Stomach smooth muscle (tissue), 2 donors: ENCODE measurements around the gene BMP10.

ENCODE experiments used
- H3K27ac ChIP-seq: one replicate; pipeline ENCODE4 v1.7.0; 2013; ENCODE audit warnings: mild to moderate bottlenecking, low read length, inconsistent platforms
- H3K27me3 ChIP-seq, 2 donors: one replicate each; pipeline ENCODE4 v1.7.0; 2013; ENCODE audit warnings: low read length in 2 of 2; ENCODE audit not compliant: insufficient read depth in 2 of 2, control insufficient read depth in 1 of 2
- H3K36me3 ChIP-seq, 2 donors: one replicate each; pipeline ENCODE4 v1.7.0; 2013; ENCODE audit warnings: low read length in 2 of 2; ENCODE audit not compliant: control insufficient read depth in 2 of 2, insufficient read depth in 2 of 2
- H3K4me1 ChIP-seq: one replicate; pipeline ENCODE4 v1.7.0; 2013; ENCODE audit warnings: low read length; ENCODE audit not compliant: control insufficient read depth, insufficient read depth
- H3K4me3 ChIP-seq, 2 donors: one replicate each; pipeline ENCODE4 v1.7.0; 2013; ENCODE audit warnings: low read length in 2 of 2
- H3K9ac ChIP-seq, 2 donors: one replicate each; pipeline ENCODE4 v1.7.0; 2013; ENCODE audit warnings: low read length in 2 of 2, mild to moderate bottlenecking in 1 of 2
- H3K9me3 ChIP-seq, 2 donors: one replicate each; pipeline ENCODE4 v1.7.0; 2013; ENCODE audit warnings: low read length in 2 of 2; ENCODE audit not compliant: control insufficient read depth in 2 of 2
- donor health status: healthy.
- donor health status: Pancreatic carcinoma.

BMP10 gene

GRCh38 chr2:68877079-68877772 is 6.0 kb upstream of the BMP10 start:
- Histone ChIP-seq H3K9me3 (no peaks in the 10 kb centered on the region), H3K9ac (no peak overlapping the region), H3K4me1 (peaks cover 3% of the 10 kb centered on the region), H3K4me3 (no peak overlapping the region), H3K27ac (no peak overlapping the region), H3K36me3 (no peaks in the 10 kb centered on the region), H3K27me3 (no peaks in the 10 kb centered on the region)

- Histone ChIP-seq H3K36me3 (no peaks in the 10 kb centered on the region), H3K27ac (no peak overlapping the region), H3K9me3 (no peaks in the 10 kb centered on the region), H3K9ac (no peak overlapping the region), H3K27me3 (no peaks in the 10 kb centered on the region), H3K4me3 (no peak overlapping the region), H3K4me1 (no peaks in the 10 kb centered on the region)
Observed at GRCh38 chr2:68870215-68870614, 982 bp downstream of the BMP10 start.

GRCh38 chr2:68865108-68865507 is 6.1 kb downstream of the BMP10 start:
- no peaks in the 10 kb centered on the region for H3K9me3 ChIP-seq
- peaks cover 14% of the 10 kb centered on the region for H3K4me1 ChIP-seq
- H3K27me3 ChIP-seq, result no peaks in the 10 kb centered on the region
- H3K36me3 ChIP-seq, result no peaks in the 10 kb centered on the region
- H3K4me3 ChIP-seq, result no peak overlapping the region
- H3K27ac ChIP-seq, result no peak overlapping the region
- H3K9ac ChIP-seq, result no peak overlapping the region

GRCh38 chr2:68863996-68864395 is 7.2 kb downstream of the BMP10 start:
- Histone ChIP-seq H3K9me3 (no peaks in the 10 kb centered on the region), H3K4me1 (peaks cover 17% of the 10 kb centered on the region), H3K27ac (no peak overlapping the region), H3K36me3 (no peaks in the 10 kb centered on the region), H3K9ac (no peak overlapping the region), H3K27me3 (no peaks in the 10 kb centered on the region), H3K4me3 (no peak overlapping the region)

GRCh38 chr2:68862889-68863288 is 8.3 kb downstream of the BMP10 start:
- no peaks in the 10 kb centered on the region for H3K36me3 ChIP-seq
- H3K9me3 ChIP-seq, result no peaks in the 10 kb centered on the region
- H3K4me1 ChIP-seq, result peaks cover 21% of the 10 kb centered on the region
- no peaks in the 10 kb centered on the region for H3K27me3 ChIP-seq
- peak overlapping the region; percentile 22 to 44 for H3K4me3 ChIP-seq
- H3K27ac ChIP-seq, result peak overlapping the region; percentile 43
- no peak overlapping the region for H3K9ac ChIP-seq

GRCh38 chr2:68861330-68861729 is 9.9 kb downstream of the BMP10 start:
- H3K27me3 ChIP-seq, result no peaks in the 10 kb centered on the region
- no peaks in the 10 kb centered on the region for H3K36me3 ChIP-seq
- H3K9ac ChIP-seq, result no peak overlapping the region
- peaks cover 21% of the 10 kb centered on the region for H3K4me1 ChIP-seq
- no peaks in the 10 kb centered on the region for H3K9me3 ChIP-seq
- no peak overlapping the region for H3K4me3 ChIP-seq
- H3K27ac ChIP-seq, result no peak overlapping the region

- peaks cover 21% of the 10 kb centered on the region for H3K4me1 ChIP-seq
- H3K9me3 ChIP-seq, result no peaks in the 10 kb centered on the region
- H3K36me3 ChIP-seq, result no peaks in the 10 kb centered on the region
- no peak overlapping the region for H3K4me3 ChIP-seq
- peak overlapping the region; percentile 12 for H3K27ac ChIP-seq
- no peaks in the 10 kb centered on the region for H3K27me3 ChIP-seq
- H3K9ac ChIP-seq, result no peak overlapping the region
Observed at GRCh38 chr2:68860111-68860510, 11.1 kb downstream of the BMP10 start.

GRCh38 chr2:68857855-68858456 is 13.2 kb downstream of the BMP10 start:
- Histone ChIP-seq H3K4me1 (peaks cover 21% of the 10 kb centered on the region), H3K36me3 (no peaks in the 10 kb centered on the region), H3K27ac (peak overlapping the region; percentile 12), H3K9ac (no peak overlapping the region), H3K27me3 (no peaks in the 10 kb centered on the region), H3K9me3 (no peaks in the 10 kb centered on the region), H3K4me3 (no peak overlapping the region)

- Histone ChIP-seq H3K4me1 (peaks cover 16% of the 10 kb centered on the region), H3K9ac (no peak overlapping the region), H3K27ac (peak overlapping the region; percentile 12), H3K36me3 (no peaks in the 10 kb centered on the region), H3K4me3 (no peak overlapping the region), H3K27me3 (no peaks in the 10 kb centered on the region), H3K9me3 (no peaks in the 10 kb centered on the region)
Observed at GRCh38 chr2:68857202-68857845, 13.9 kb downstream of the BMP10 start.

GRCh38 chr2:68855550-68855949 is 15.6 kb downstream of the BMP10 start:
- Histone ChIP-seq H3K4me1 (peaks cover 15% of the 10 kb centered on the region), H3K9me3 (no peaks in the 10 kb centered on the region)

GRCh38 chr2:68854476-68854875 is 16.7 kb downstream of the BMP10 start:
- Histone ChIP-seq H3K27ac (no peak overlapping the region), H3K9me3 (no peaks in the 10 kb centered on the region), H3K4me1 (peaks cover 11% of the 10 kb centered on the region), H3K4me3 (no peak overlapping the region), H3K27me3 (no peaks in the 10 kb centered on the region), H3K9ac (no peak overlapping the region), H3K36me3 (no peaks in the 10 kb centered on the region)

More at GRCh38 chr2:68855550-68855949, 15.6 kb downstream of the BMP10 start:
- Histone ChIP-seq H3K36me3 (no peaks in the 10 kb centered on the region), H3K9ac (no peak overlapping the region), H3K4me3 (no peak overlapping the region), H3K27me3 (no peaks in the 10 kb centered on the region), H3K27ac (no peak overlapping the region)
